Left lung (tissue), 10 donors: ENCODE results near the gene CCDC116. TPM values are rescaled to one million over a fixed set of nuclear protein-coding genes. Genes with fewer than 3 reads are reported as not detected.

Source experiments
- ATAC-seq: fragments of 200-7000 bp; cut with Tn5 transposase; one replicate; pipeline ENCODE4 v1.9.1; 2020; ENCODE audit warnings: moderate library complexity
- DNase-seq, 4 donors: peaks; one replicate each; pipeline ENCODE4 v3.0.0-alpha.2; 2013 to 2020
- H3K27ac ChIP-seq, 2 donors: fragments of 200-600 bp; sonication (generic) in 1 of 2; one replicate each; pipeline versions ENCODE4 v1.5.0 to v1.8.0; 2020 to 2021
- H3K27me3 ChIP-seq, 2 donors: fragments of 200-600 bp; sonication (generic) in 1 of 2; one replicate each; pipeline versions ENCODE4 v1.5.0 to v1.8.0; 2020 to 2021
- H3K36me3 ChIP-seq, 2 donors: fragments of 200-600 bp; sonication (generic) in 1 of 2; one replicate each; pipeline versions ENCODE4 v1.5.0 to v1.8.0; 2020 to 2021
- H3K4me1 ChIP-seq, 2 donors: fragments of 200-600 bp; one replicate each; pipeline ENCODE4 v1.8.0; 2021
- H3K4me3 ChIP-seq, 2 donors: fragments of 200-600 bp; sonication (generic) in 1 of 2; one replicate each; pipeline versions ENCODE4 v1.5.0 to v1.8.0; 2020 to 2021; ENCODE audit warnings: mild to moderate bottlenecking in 1 of 2
- H3K9me3 ChIP-seq, 2 donors: fragments of 200-600 bp; sonication (generic) in 1 of 2; one replicate each; pipeline versions ENCODE4 v1.5.0 to v1.8.0; 2020 to 2021
- intact Hi-C, 2 donors: fragments of 100-400 bp; cut with DNase I; formaldehyde crosslinking; loops; one replicate each; pipeline versions ENCODE4 v1.11.2 to v1.14.2; 2022
- polyA plus RNA-seq, 6 donors: library from polyadenylated mRNA; unstranded; fragments of 120-200 nt; gene quantifications; one replicate each; pipeline ENCODE4 v1.2.1, GENCODE V29; 2013; ENCODE audit not compliant: insufficient read length in 6 of 6
- total RNA-seq, 2 donors: library from RNA; stranded (reverse); fragmentation: NEBNext Ultra II Directional; extraction: Animal tissue kit (Norgen Biotek cat#: 25700); gene quantifications; one replicate each; pipeline ENCODE4 v1.2.1, GENCODE V29; 2021
- TF ChIP-seq, protein P1 (sequence below), 2 donors: fragments of 200-600 bp; sonication (generic) in 1 of 2; IDR thresholded peaks; one replicate each; pipeline versions ENCODE4 v1.5.0 to v1.8.0; 2021; ENCODE audit warnings: antibody characterized with exemption in 2 of 2
- donor health status: DM: no; HTN: yes; CAD: no.
- donor health status: DM: no; HTN: no; CAD: no.

The CCDC116 gene
- total and polyA plus RNA-seq, 8 donors, result 0.26 to 1.1 (median 0.85) TPM

DNA sequence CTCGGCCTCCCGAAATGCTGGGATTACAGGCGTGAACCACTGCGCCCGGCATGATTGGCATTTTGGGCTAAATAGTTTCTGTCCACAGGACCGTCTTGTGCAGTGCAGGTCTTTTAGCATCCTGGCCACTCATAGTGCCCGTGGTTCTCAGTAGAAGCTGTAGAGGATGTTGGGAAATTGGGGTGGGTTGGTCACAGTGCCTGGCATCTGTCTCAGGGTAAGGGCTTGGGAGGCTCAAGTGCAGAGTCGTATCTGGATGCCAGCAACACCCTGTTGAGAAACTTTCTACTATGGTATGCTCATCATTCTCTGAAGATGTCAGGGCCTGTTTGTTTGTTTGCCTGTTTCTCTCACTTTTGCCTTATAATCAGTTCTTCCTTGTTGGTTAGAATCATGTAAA is 43.2 kb upstream of the CCDC116 start:
- TF ChIP-seq, protein P1, sequence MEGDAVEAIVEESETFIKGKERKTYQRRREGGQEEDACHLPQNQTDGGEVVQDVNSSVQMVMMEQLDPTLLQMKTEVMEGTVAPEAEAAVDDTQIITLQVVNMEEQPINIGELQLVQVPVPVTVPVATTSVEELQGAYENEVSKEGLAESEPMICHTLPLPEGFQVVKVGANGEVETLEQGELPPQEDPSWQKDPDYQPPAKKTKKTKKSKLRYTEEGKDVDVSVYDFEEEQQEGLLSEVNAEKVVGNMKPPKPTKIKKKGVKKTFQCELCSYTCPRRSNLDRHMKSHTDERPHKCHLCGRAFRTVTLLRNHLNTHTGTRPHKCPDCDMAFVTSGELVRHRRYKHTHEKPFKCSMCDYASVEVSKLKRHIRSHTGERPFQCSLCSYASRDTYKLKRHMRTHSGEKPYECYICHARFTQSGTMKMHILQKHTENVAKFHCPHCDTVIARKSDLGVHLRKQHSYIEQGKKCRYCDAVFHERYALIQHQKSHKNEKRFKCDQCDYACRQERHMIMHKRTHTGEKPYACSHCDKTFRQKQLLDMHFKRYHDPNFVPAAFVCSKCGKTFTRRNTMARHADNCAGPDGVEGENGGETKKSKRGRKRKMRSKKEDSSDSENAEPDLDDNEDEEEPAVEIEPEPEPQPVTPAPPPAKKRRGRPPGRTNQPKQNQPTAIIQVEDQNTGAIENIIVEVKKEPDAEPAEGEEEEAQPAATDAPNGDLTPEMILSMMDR (IDR thresholded peaks at IDR 0.05), result no peak
- H3K27me3 ChIP-seq, result no peaks in the 10 kb centered on the region
- H3K27ac ChIP-seq, result no peak overlapping the region
- H3K9me3 ChIP-seq, result no peaks in the 10 kb centered on the region
- peaks cover 0 to 22% of the 10 kb centered on the region in 2 donors for H3K36me3 ChIP-seq
- no peak for DNase-seq
- H3K4me3 ChIP-seq, result no peak overlapping the region
- no peak for ATAC-seq
- peaks cover 14 to 72% of the 10 kb centered on the region in 2 donors for H3K4me1 ChIP-seq
- intact Hi-C loops, result no loop called here

DNA sequence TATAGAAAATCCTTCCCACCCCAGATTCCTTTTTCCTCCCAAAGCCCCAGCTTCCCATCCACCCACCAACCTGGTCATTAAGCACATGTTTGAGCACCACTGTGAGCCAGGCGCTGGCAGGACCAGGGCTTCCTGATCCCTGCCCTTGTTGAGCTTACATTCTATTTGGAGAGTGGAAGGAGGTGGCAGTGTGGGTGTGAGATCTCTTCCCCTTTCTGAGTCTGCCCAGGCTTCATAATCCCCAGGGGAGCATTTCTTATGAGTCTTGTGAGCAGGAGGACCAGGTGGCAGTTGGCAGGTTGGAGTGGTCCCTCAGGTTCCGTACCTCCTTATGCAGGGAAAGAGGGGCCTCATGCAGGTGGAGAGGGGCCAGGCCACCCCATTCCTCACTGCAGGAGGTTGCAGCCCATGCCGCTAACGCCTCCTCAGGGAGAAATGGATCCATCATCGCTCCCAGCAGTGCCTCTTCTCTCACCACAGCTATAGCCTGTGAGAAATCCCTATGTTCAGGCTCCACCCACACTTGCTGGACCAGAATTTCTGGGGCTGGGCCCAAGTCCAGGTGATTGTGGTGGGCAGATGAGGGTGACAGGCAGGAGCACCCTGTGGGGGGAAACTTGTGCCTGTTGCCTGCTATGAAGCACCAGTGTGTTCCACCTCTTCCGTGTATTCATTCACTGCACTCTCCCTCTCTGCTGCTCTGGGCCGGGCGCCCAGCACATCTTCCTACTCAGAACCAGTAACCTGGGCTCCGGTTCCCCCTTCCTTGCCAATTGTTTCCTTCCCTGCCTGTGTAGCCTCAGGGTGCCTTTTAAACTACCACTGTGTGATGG is 41.5 kb upstream of the CCDC116 start:
- Histone ChIP-seq H3K9me3 (no peaks in the 10 kb centered on the region), H3K27me3 (no peaks in the 10 kb centered on the region), H3K27ac (peak overlapping the region in 1 of 2 donors; percentile 8), H3K36me3 (peaks cover 0 to 38% of the 10 kb centered on the region in 2 donors), H3K4me3 (no peak overlapping the region), H3K4me1 (peaks cover 14 to 61% of the 10 kb centered on the region in 2 donors)
- ATAC-seq (peak; percentile 4), DNase-seq (no peak)
- intact Hi-C loops, result no loop called here
- TF ChIP-seq, protein P1 (IDR thresholded peaks at IDR 0.05), result no peak

DNA sequence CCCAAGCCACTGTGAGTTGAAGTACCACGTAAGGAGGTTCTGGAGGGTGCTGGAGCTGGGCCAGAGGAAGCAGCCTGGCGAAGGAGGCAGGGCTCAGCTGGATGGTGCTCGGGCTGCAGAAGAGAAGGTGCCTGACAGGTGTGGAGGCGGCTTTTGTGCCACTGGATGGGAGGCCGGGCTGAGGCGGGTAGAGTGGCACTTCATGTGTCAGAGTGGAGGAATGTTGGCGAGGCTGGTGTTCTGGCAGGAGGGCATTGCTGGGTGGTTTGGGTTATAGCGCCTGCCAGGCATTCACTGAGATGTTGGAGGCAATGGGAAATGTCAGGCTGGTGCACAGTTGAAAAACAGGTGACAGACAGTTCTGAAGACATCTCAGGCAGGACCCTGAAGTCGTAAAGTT is 40.9 kb upstream of the CCDC116 start:
- H3K27ac ChIP-seq, result no peak overlapping the region
- H3K36me3 ChIP-seq, result peaks cover 0 to 45% of the 10 kb centered on the region in 2 donors
- DNase-seq (peak in 2 of 4 donors; percentile 55 to 81), ATAC-seq (peak; percentile 94)
- H3K27me3 ChIP-seq, result no peaks in the 10 kb centered on the region
- H3K4me1 ChIP-seq, result peaks cover 14 to 56% of the 10 kb centered on the region in 2 donors
- intact Hi-C loops, result no loop called here
- H3K4me3 ChIP-seq, result no peak overlapping the region
- no peaks in the 10 kb centered on the region for H3K9me3 ChIP-seq
- TF ChIP-seq, protein P1 (IDR thresholded peaks at IDR 0.05), result no peak

DNA sequence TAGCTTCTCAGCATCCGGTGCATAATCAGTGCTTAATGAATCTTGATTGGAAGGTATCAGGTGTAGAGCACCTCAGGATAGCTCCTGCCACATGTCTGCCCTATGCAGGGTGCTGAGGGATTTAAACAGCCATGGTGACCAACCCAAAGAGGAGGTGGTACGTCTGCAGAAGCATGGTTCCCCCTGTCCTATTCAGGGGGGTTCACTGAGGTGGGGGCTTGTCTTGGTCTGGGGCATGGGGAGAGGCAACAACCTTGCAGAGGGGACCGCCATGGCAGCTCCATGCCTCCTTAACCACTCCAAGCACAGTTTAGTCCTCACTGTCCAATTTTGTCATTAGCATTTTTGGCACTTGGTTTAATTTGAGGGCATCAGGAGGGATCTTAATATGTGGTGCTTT is 40.1 kb upstream of the CCDC116 start:
- Histone ChIP-seq H3K9me3 (no peaks in the 10 kb centered on the region), H3K36me3 (peaks cover 0 to 48% of the 10 kb centered on the region in 2 donors), H3K4me3 (no peak overlapping the region), H3K4me1 (peaks cover 14 to 49% of the 10 kb centered on the region in 2 donors), H3K27ac (no peak overlapping the region), H3K27me3 (no peaks in the 10 kb centered on the region)
- intact Hi-C loops, result no loop called here
- no peak for ATAC-seq
- no peak for DNase-seq
- TF ChIP-seq, protein P1 (IDR thresholded peaks at IDR 0.05), result no peak

DNA sequence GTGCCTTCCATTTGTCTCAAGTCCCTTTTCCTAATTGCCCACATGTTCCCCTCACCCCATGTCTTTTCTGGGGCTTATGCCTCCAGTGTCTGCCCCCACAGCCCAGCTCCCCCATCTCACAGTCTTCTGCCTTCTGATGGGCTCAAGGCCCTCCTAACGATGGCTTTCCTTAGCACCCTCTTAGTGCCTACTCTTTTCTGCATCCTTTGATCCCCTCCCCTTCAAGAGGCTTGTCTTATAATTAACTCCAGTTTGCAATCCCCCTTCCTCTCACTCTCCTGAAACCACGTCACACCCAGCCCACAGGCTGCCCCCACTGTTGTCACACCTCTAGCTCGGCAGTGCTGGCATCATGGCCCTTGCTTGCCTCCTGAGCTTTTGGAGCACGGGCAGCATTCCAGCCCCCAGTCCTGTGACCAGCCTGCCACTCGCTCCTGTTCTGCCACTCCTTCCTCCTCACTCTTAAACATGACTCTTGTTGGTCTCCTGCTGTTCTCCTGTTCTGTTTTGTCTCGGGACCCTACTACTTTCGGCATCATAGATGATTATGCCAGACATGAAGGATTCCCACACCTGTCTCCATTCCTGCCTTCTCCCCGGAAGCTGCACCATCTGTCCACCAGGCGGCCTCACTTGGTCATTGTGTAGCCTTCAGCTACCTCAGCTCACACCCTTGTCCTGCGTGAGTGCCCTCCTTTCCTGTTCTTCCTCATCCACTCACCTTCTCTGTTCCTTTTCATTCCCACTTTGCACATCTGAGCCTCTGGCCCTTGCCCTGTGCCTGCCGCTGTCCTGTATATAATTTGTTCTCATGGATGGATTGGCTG is 38.9 kb upstream of the CCDC116 start:
- no peaks in the 10 kb centered on the region for H3K9me3 ChIP-seq
- no peak for DNase-seq
- TF ChIP-seq, protein P1 (IDR thresholded peaks at IDR 0.05), result no peak
- no peak overlapping the region for H3K4me3 ChIP-seq
- H3K27me3 ChIP-seq, result no peaks in the 10 kb centered on the region
- H3K4me1 ChIP-seq, result peaks cover 6 to 37% of the 10 kb centered on the region in 2 donors
- peaks cover 0 to 49% of the 10 kb centered on the region in 2 donors for H3K36me3 ChIP-seq
- intact Hi-C loops, result no loop called here
- no peak for ATAC-seq
- H3K27ac ChIP-seq, result no peak overlapping the region
